HL-60 (cell line): Measurements from ENCODE around the gene TTC27.

Source experiments
- DNase-seq, 2 experiments: peaks; one replicate each; pipeline ENCODE4 v3.0.0-alpha.2; 2010 to 2020; ENCODE audit warnings: low read depth in 1 of 2, low spot score in 1 of 2
- H3K27ac ChIP-seq: fragments of 250-450 bp; sonication (Bioruptor Pico); replicated peaks from 2 replicates; pipeline ENCODE4 v1.5.1; 2020; ENCODE audit warnings: mild to moderate bottlenecking, moderate library complexity
- H3K27me3 ChIP-seq: fragments of 250-450 bp; sonication (Bioruptor Pico); 2 replicates; pipeline ENCODE4 v1.5.1; 2021; ENCODE audit warnings: mild to moderate bottlenecking, moderate library complexity; ENCODE audit not compliant: insufficient read depth, poor library complexity, severe bottlenecking
- H3K4me3 ChIP-seq: replicated peaks from 2 replicates; pipeline ENCODE4 v1.5.1; 2011; ENCODE audit warnings: mild to moderate bottlenecking, control low read depth, low read length; ENCODE audit not compliant: insufficient read depth
- CTCF ChIP-seq: IDR thresholded peaks from one replicate; pipeline ENCODE4 v1.5.1; 2011; ENCODE audit warnings: low read length, control low read depth, inconsistent platforms; ENCODE audit not compliant: insufficient read depth
- GABPA ChIP-seq: IDR thresholded peaks from 2 replicates; pipeline ENCODE4 v1.6.1; 2012; ENCODE audit warnings: low read depth
- POLR2AphosphoS5 ChIP-seq: IDR thresholded peaks from 2 replicates; pipeline ENCODE4 v1.6.1; 2012; ENCODE audit warnings: low read depth
- SPI1 ChIP-seq: IDR thresholded peaks from 2 replicates; pipeline ENCODE4 v1.6.1; 2012; ENCODE audit warnings: low read depth, mild to moderate bottlenecking, borderline replicate concordance
- TF ChIP-seq, protein P1 (sequence below): IDR thresholded peaks from 2 replicates; pipeline ENCODE4 v1.6.1; 2012; ENCODE audit warnings: low read depth; ENCODE audit not compliant: insufficient replicate concordance

Gene TTC27

DNA sequence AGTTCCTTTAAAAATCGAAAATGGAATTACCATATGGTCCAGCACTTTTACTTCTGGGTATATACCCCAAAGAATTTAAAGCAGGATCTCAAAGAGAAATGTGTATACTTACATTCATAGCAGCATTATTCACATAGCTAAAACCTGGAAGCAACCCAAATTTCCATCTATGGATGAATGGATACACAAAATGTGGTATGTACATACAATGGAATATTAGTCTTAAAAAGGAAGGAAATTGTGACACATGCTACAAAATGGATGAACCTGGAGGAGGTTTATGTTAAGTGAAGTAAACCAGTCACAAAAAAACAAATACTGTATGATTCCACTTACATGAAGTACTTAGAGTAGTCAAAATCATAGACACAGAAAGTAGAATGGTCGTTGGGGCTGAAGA lies 171.0 kb downstream of the TTC27 start:
- TF ChIP-seq GABPA (no peak), POLR2AphosphoS5 (no peak), CTCF (no peak), SPI1 (no peak)
- TF ChIP-seq, protein P1, sequence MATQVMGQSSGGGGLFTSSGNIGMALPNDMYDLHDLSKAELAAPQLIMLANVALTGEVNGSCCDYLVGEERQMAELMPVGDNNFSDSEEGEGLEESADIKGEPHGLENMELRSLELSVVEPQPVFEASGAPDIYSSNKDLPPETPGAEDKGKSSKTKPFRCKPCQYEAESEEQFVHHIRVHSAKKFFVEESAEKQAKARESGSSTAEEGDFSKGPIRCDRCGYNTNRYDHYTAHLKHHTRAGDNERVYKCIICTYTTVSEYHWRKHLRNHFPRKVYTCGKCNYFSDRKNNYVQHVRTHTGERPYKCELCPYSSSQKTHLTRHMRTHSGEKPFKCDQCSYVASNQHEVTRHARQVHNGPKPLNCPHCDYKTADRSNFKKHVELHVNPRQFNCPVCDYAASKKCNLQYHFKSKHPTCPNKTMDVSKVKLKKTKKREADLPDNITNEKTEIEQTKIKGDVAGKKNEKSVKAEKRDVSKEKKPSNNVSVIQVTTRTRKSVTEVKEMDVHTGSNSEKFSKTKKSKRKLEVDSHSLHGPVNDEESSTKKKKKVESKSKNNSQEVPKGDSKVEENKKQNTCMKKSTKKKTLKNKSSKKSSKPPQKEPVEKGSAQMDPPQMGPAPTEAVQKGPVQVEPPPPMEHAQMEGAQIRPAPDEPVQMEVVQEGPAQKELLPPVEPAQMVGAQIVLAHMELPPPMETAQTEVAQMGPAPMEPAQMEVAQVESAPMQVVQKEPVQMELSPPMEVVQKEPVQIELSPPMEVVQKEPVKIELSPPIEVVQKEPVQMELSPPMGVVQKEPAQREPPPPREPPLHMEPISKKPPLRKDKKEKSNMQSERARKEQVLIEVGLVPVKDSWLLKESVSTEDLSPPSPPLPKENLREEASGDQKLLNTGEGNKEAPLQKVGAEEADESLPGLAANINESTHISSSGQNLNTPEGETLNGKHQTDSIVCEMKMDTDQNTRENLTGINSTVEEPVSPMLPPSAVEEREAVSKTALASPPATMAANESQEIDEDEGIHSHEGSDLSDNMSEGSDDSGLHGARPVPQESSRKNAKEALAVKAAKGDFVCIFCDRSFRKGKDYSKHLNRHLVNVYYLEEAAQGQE: no peak
- H3K27ac ChIP-seq: no peak overlapping the region
- H3K27me3 ChIP-seq: no peaks in the 10 kb centered on the region
- no peak for DNase-seq
- no peak overlapping the region for H3K4me3 ChIP-seq

- TF ChIP-seq POLR2AphosphoS5 (no peak), SPI1 (no peak), GABPA (no peak), CTCF (no peak)
- TF ChIP-seq, protein P1: no peak
- Histone ChIP-seq H3K27me3 (no peaks in the 10 kb centered on the region), H3K4me3 (no peak overlapping the region), H3K27ac (no peak overlapping the region)
- no peak for DNase-seq
Measured at GRCh38 chr2:32801741-32802140, 173.9 kb downstream of the TTC27 start.

- DNase-seq: no peak
- TF ChIP-seq CTCF: no peak
- no peak for TF ChIP-seq SPI1
- Histone ChIP-seq H3K4me3 (no peak overlapping the region), H3K27me3 (no peaks in the 10 kb centered on the region), H3K27ac (no peak overlapping the region)
Measured at GRCh38 chr2:32802877-32803276, 175.0 kb downstream of the TTC27 start.

DNA sequence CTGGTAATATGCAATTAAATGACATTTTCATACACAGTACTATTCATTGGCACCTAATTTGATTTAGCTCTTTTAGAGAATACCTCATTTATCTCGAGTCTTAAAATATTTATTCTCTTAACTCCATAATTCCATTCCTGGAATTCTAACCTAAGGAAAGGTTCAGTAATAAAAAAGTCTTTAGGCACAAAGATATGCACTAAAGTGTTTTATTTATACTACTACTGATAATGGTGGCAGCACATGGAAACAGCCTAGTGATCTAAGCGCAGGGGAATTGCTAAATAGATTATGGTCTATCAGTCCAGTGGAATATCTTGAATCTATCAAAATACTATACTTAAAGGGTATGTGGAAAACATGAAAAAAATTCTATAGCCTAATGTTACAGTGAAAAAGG lies 176.4 kb downstream of the TTC27 start:
- no peaks in the 10 kb centered on the region for H3K27me3 ChIP-seq
- TF ChIP-seq, protein P1: no peak
- TF ChIP-seq SPI1: no peak
- TF ChIP-seq GABPA: no peak
- TF ChIP-seq POLR2AphosphoS5: no peak
- TF ChIP-seq CTCF: no peak
- no peak overlapping the region for H3K27ac ChIP-seq
- no peak for DNase-seq
- no peak overlapping the region for H3K4me3 ChIP-seq
